GM18873 (cell line): ENCODE data around the gene CFAP74.

Source experiments
- ATAC-seq: cut with Tn5 transposase; IDR thresholded peaks from one replicate; pipeline ENCODE4 v1.9.1; 2021; ENCODE audit warnings: mild to moderate bottlenecking, moderate library complexity, moderate number of reproducible peaks; ENCODE audit not compliant: unreplicated experiment, low FRiP score

The CFAP74 gene

GRCh38 chr1:2003541-2004131 lies at the start of gene CFAP74:
Gene CFAP74 (minus strand): TSS chr1:2003786. CDS start chr1:1990956, 12,830 bp downstream.
- no peak for ATAC-seq

GRCh38 chr1:2053217-2053616 lies 49.6 kb upstream of the CFAP74 start:
- ATAC-seq: no peak

GRCh38 chr1:2052756-2053155 lies 49.2 kb upstream of the CFAP74 start:
- no peak for ATAC-seq

GRCh38 chr1:2052054-2052679 lies 48.6 kb upstream of the CFAP74 start:
- no peak for ATAC-seq

GRCh38 chr1:2050793-2051682 lies 47.5 kb upstream of the CFAP74 start:
- ATAC-seq: no peak

GRCh38 chr1:2050461-2050792 lies 46.8 kb upstream of the CFAP74 start:
- no peak for ATAC-seq

- ATAC-seq: no peak
These were observed 46.3 kb upstream of the CFAP74 start, which contains the start of gene PRKCZ for GRCh38 chr1:2049718-2050431. Gene PRKCZ (plus strand): TSS chr1:2050411. CDS start chr1:2050631, 220 bp downstream.

GRCh38 chr1:2049225-2049717 lies 45.7 kb upstream of the CFAP74 start:
- no peak for ATAC-seq

GRCh38 chr1:2047749-2048729 lies 44.5 kb upstream of the CFAP74 start:
- ATAC-seq: no peak

GRCh38 chr1:2046953-2047748 lies 43.6 kb upstream of the CFAP74 start:
- ATAC-seq: no peak

- no peak for ATAC-seq
These were observed 42.8 kb upstream of the CFAP74 start for GRCh38 chr1:2046174-2046917.

- ATAC-seq: no peak
These were observed 42.0 kb upstream of the CFAP74 start for GRCh38 chr1:2045468-2046173.

GRCh38 chr1:2044510-2045319 lies 41.1 kb upstream of the CFAP74 start:
- no peak for ATAC-seq

GRCh38 chr1:2043886-2044285 lies 40.3 kb upstream of the CFAP74 start:
- no peak for ATAC-seq

- ATAC-seq: no peak
These were observed 39.5 kb upstream of the CFAP74 start for GRCh38 chr1:2042830-2043773.
